HG03460 (cell line): Measurements from ENCODE around the gene AQP10.
"Not testable (repeated sequence)": the region's sequence is repeated elsewhere in the genome, so short reads cannot be mapped to it uniquely, and the experiment has no call there.

Source experiments
- ATAC-seq: cut with Tn5 transposase; IDR thresholded peaks from one replicate; pipeline ENCODE4 v1.9.1; 2021; ENCODE audit not compliant: unreplicated experiment

The AQP10 gene

GRCh38 chr1:154323493-154323892 lies 2.6 kb downstream of the AQP10 start:
- ATAC-seq: no peak

- no peak for ATAC-seq
Observed at GRCh38 chr1:154324241-154324640, 3.3 kb downstream of the AQP10 start.

GRCh38 chr1:154324669-154325582 lies 4.0 kb downstream of the AQP10 start, which contains the start of gene ATP8B2:
TSS of gene ATP8B2 (plus strand) at chr1:154325525. CDS start at chr1:154328142, 2,617 bp downstream.
- ATAC-seq: peak; percentile 44

GRCh38 chr1:154325583-154326545 lies 5.0 kb downstream of the AQP10 start:
- ATAC-seq: no peak

- ATAC-seq: no peak
Observed at GRCh38 chr1:154326546-154327465, 5.9 kb downstream of the AQP10 start.

- no peak for ATAC-seq
Observed at GRCh38 chr1:154327466-154328317, 6.8 kb downstream of the AQP10 start.

- ATAC-seq: no peak
Observed at GRCh38 chr1:154328318-154329151, 7.6 kb downstream of the AQP10 start.

GRCh38 chr1:154329152-154329521 lies 8.2 kb downstream of the AQP10 start:
- ATAC-seq: no peak

GRCh38 chr1:154329551-154330131 lies 8.7 kb downstream of the AQP10 start:
- ATAC-seq: no peak

GRCh38 chr1:154330669-154331068 lies 9.8 kb downstream of the AQP10 start:
- no peak for ATAC-seq

GRCh38 chr1:154334079-154335024 lies 13.5 kb downstream of the AQP10 start:
- ATAC-seq: no peak

- no peak for ATAC-seq
Observed at GRCh38 chr1:154335025-154335714, 14.3 kb downstream of the AQP10 start.

- no peak for ATAC-seq
Observed at GRCh38 chr1:154337253-154337894, 16.5 kb downstream of the AQP10 start.

- no peak for ATAC-seq
Observed at GRCh38 chr1:154338875-154339274, 18.0 kb downstream of the AQP10 start.

GRCh38 chr1:154341366-154341765 lies 20.5 kb downstream of the AQP10 start:
- ATAC-seq: not testable (repeated sequence)

- no peak for ATAC-seq
Observed at GRCh38 chr1:154342132-154342531, 21.2 kb downstream of the AQP10 start.
